Mucosa of stomach (tissue), 1 donor: ENCODE data around the gene BMF.
"Not testable (repeated sequence)": the region's sequence is repeated elsewhere in the genome, so short reads cannot be mapped to it uniquely, and the experiment has no call there.

ENCODE experiments used
- H3K27me3 ChIP-seq: one replicate; pipeline ENCODE4 v1.7.0; 2013; ENCODE audit warnings: mild to moderate bottlenecking, low read length; ENCODE audit not compliant: control insufficient read depth, insufficient read depth
- H3K36me3 ChIP-seq: one replicate; pipeline ENCODE4 v1.7.0; 2013; ENCODE audit warnings: low read length; ENCODE audit not compliant: control insufficient read depth, insufficient read depth
- H3K4me1 ChIP-seq: one replicate; pipeline ENCODE4 v1.7.0; 2013; ENCODE audit warnings: mild to moderate bottlenecking, low read length; ENCODE audit not compliant: control insufficient read depth, insufficient read depth
- H3K4me3 ChIP-seq: one replicate; pipeline ENCODE4 v1.7.0; 2013; ENCODE audit warnings: low read length
- H3K9ac ChIP-seq: one replicate; pipeline ENCODE4 v1.7.0; 2013; ENCODE audit warnings: mild to moderate bottlenecking, low read length, moderate library complexity
- H3K9me3 ChIP-seq: one replicate; pipeline ENCODE4 v1.7.0; 2013; ENCODE audit warnings: mild to moderate bottlenecking, low read length, moderate library complexity; ENCODE audit not compliant: control insufficient read depth
- donor health status: Pancreatic carcinoma.

The BMF gene, protein sequence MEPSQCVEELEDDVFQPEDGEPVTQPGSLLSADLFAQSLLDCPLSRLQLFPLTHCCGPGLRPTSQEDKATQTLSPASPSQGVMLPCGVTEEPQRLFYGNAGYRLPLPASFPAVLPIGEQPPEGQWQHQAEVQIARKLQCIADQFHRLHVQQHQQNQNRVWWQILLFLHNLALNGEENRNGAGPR

DNA sequence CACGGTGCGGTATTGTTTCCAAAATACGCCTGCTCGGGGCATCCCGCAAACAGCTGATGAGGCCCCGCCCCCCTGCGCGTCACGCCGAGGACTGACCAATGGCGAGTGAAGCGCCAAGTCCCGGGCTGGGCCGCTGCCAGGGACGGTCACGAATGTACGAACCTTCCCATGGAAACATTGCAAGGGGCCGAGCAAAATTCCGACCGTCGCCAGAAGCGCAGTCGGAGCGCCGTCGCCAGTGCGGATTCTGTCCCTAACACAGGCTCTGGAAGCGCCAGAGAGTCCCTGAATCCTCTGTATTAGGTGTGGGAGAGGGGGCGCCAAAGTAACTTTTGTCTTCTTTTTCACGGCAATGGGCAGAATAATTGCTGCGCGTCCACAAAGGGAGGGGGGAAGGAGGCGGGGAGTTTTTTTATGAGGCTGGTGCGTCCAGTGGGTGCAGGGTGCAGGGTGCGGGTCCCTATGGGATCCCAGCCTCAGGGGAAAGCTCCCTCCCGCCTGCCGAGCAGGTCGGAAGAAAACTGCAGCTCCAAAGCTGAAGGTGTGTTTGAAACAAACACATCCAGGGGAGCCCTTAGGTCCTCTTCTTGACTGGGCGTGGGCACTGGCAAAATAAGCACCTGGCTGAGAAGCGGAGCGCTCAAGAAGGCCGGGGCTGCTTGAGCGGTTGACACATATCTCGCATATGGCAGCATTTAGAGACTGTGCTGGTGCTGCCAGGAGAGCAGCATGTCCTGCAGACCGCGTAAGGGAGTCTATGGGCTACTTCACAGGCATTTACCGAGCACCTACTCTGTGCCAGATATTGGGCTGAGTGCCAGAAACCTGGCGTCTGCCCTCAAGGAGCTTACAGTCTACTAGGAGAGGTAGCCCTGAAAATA is at the start of gene BMF:
TSS of gene BMF (minus strand) at position 25 of the 881 bp plus-strand sequence. CDS start 2,793 bp downstream, outside the sequence.
- Histone ChIP-seq H3K9me3 (no peaks in the 10 kb centered on the region), H3K4me1 (peaks cover 46% of the 10 kb centered on the region), H3K4me3 (peak within 1 kb of the TSS; percentile 40), H3K36me3 (peaks cover 4% of the 10 kb centered on the region), H3K9ac (peak within 1 kb of the TSS; percentile 73), H3K27me3 (peaks cover 5% of the 10 kb centered on the region)

DNA sequence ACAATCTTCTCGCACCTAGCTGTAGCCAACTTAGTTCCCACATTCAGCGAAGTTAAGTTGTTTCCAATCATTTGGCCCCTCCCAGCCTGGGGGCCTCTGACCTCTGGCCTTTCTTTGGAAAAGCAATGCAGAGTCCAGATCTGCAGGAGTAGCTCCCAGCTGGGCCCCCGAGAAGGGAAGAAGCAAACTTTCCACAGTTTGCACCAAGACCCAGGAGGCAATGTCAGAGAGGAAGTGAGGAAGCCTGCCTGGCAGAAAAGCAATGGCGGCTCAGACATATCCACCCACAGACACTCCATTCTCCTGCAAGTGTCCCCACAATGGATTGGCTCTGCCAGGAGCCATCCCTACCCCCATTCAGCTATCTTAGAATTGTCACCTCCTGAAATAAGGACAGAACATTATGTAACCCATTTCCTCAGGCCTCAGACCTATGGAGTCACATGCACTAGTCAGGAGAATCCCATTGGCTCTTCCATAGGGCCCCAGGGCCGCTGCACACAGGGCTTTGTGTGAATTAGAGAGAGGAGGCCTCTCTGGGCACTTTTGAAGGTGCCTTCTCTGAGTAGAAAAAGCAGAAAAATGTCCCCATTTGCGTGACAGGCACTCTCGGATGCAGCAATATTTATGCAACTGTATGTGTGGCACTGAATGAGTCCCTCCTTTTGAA is 49.2 kb upstream of the BMF start:
- H3K9me3 ChIP-seq = no peaks in the 10 kb centered on the region
- H3K27me3 ChIP-seq = no peaks in the 10 kb centered on the region
- no peak overlapping the region for H3K4me3 ChIP-seq
- H3K9ac ChIP-seq = no peak overlapping the region
- H3K36me3 ChIP-seq = no peaks in the 10 kb centered on the region
- peaks cover 22% of the 10 kb centered on the region for H3K4me1 ChIP-seq

DNA sequence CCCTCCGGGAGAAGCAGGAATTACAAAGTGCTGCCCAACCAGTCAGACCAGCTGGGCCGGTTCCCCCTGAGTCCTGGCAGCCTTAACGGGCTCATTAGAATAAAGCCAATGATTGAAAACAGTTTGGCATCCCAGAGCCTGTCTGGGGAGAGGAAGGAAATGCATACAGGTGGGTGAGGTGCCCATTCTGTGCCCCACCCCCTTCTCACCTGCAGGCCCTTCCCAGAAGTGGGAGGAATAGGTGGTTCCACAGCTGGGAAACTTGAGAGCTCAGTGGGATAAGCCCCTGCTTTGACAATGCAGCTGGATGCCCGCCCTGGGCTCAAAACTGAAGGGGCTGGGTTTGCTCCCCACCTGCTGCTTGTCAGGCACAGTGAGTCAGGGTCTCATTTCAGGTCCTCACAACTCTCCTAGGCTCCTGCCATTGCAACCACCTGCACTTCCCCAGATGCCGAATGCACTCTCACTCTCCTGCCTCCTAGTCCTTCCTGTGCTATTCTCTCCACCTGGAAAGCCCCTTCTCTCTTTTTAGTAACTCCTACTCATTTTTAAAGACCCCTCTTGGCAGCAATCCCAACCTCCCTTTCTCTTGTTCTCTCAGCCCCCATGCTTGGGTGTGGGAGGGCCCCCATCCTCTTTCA is 46.7 kb upstream of the BMF start:
- H3K9ac ChIP-seq = no peak overlapping the region
- peaks cover 16% of the 10 kb centered on the region for H3K4me1 ChIP-seq

DNA sequence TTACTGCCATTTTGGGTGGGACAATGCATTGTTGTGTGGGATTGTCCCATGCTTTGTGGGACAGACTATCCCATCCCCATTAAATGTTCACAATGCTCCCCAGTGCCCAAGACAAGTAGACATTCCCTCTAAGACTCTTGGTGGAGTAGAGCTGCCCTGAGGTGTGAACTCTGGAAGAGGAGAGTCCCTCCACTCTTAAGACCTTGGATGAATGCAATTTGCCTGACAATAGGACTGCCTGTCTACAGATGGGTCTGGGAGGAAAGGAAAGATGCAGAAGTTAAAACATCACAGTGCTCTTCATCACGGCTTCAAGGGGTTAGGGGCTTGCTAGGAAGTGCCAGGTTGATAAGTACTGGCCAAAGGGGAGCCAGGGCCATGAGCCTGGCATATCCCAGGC is 46.1 kb upstream of the BMF start:
- H3K27me3 ChIP-seq, H3K9me3 ChIP-seq, H3K36me3 ChIP-seq, H3K9ac ChIP-seq, H3K4me3 ChIP-seq: not testable (repeated sequence)
- peaks cover 22% of the 10 kb centered on the region for H3K4me1 ChIP-seq

More for the DNA sequence above, 46.7 kb upstream of the BMF start:
- Histone ChIP-seq H3K9me3 (no peaks in the 10 kb centered on the region), H3K27me3 (no peaks in the 10 kb centered on the region), H3K4me3 (no peak overlapping the region), H3K36me3 (no peaks in the 10 kb centered on the region)

DNA sequence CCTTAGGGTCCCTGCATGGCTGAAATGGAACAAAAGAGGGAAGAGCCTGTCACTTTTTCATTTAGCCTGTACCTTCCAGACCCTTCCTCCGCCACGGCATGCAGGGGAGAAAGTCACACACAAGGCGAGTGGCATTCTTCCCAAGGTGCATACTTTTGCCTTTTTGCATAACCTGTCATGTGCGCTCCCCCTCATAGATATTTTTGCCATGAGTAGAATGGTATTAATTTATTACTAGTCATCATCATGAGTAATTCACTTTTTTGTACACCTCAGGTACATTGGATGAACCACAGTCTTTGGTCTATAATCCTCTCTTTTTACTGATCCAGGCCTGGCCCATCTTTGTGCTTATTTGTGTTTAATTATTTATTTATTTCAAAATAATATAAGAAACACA is 43.3 kb upstream of the BMF start:
- H3K9me3 ChIP-seq = no peaks in the 10 kb centered on the region

DNA sequence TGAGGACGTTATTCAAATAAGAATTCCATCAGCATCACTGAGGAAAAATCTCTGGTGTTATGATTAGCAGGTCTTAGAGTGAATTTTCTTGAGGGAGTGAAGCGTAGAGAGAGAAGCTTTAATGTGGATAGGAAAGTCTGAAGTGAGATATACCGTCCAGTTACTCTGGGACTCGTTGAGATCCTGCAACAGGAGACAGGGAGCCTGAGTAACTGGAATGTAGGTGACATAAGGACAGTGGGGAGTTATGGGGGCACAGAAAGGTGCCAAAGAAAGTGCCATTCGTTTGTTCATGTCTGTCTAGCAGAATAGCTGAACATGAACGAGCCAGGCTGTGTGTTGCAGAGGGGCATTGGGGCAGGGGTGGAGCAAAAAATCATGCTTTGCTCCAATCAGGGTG is 42.8 kb upstream of the BMF start:
- H3K9ac ChIP-seq = no peak overlapping the region
- H3K27me3 ChIP-seq = no peaks in the 10 kb centered on the region
- no peaks in the 10 kb centered on the region for H3K9me3 ChIP-seq
- H3K4me3 ChIP-seq = no peak overlapping the region
- H3K4me1 ChIP-seq = peaks cover 22% of the 10 kb centered on the region
- no peaks in the 10 kb centered on the region for H3K36me3 ChIP-seq

More for the DNA sequence above, 43.3 kb upstream of the BMF start:
- H3K27me3 ChIP-seq = no peaks in the 10 kb centered on the region
- no peak overlapping the region for H3K9ac ChIP-seq
- peaks cover 22% of the 10 kb centered on the region for H3K4me1 ChIP-seq
- H3K36me3 ChIP-seq = no peaks in the 10 kb centered on the region
- no peak overlapping the region for H3K4me3 ChIP-seq

DNA sequence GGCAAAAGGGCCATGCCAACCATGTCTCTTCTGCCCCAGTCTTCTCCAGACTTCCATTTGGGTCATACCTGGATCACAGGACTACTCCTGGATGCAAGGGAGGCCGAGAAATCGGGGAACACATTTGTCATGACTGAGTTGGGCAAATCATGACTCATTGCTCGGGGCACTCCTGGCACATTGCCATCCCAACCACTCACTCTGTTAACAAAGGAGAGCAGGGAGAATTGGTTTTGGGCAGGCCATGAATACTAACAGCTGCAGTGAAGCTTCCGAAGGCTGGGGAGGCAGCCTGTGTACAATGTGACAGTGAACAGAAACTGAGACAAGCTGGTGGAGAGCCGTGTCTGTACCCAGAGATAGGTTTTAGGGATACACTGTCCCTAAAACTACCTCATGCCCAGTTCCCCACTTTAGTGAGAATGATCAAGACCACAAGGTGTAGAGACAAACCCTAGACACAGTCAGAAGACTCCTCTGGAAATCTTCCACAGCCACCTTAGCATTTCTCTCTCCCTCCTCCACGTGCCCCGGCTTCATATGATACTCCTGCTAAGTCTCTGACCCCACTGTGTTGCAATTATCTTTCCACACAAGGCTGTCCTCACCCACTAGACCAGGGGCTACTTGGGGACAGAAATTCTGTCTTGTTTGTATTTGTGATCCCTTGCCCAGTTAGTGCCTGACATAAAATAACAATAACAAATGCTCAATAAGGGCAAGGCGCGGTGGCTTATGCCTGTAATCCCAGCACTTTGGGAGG is 41.7 kb upstream of the BMF start:
- H3K27me3 ChIP-seq = no peaks in the 10 kb centered on the region
- H3K4me1 ChIP-seq = peaks cover 11% of the 10 kb centered on the region

DNA sequence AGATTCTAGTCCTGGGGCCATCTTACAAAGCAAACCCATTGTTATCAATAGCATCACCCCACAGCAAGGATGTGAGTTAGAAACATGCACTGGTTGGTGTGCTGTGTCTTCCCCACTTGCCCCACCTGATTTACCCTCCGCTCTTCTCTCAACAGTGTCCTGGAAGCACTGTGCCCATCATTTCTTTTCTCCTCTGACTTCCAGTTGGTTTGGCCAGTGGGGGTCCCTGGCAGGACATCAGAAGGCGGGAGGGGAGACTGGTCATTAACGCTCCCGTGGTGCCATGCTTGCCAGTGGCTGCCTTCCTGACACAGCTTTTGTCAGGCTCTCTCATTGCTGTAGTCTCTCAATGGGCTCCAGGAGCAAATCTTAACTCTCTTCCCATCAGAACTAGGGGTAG is 40.7 kb upstream of the BMF start:
- no peaks in the 10 kb centered on the region for H3K27me3 ChIP-seq

More for the DNA sequence above, 41.7 kb upstream of the BMF start:
- Histone ChIP-seq H3K36me3 (no peaks in the 10 kb centered on the region), H3K9ac (peak overlapping the region; percentile 4), H3K4me3 (no peak overlapping the region), H3K9me3 (no peaks in the 10 kb centered on the region)

DNA sequence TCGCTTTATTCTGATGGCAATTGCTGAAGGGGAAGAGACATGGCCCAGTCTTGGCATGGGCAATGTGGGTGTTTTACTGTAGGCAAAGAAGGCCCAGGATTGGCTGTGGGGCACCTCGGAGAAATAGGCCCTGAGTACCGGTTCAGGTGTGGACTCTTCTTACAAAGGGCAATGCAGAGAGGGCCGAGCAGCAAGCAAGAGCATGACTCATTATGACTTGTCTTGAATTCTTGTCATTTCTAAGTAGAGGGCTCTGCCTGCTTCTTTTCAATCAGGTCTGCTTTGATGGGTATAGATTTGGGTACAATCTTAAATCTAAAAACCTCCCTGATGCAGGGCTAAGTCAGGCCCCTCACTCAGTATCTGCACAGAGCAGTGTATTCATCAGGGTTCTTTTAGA is 37.4 kb upstream of the BMF start:
- Histone ChIP-seq H3K4me3 (no peak overlapping the region), H3K9me3 (no peaks in the 10 kb centered on the region), H3K4me1 (peaks cover 9% of the 10 kb centered on the region), H3K27me3 (no peaks in the 10 kb centered on the region), H3K9ac (no peak overlapping the region), H3K36me3 (no peaks in the 10 kb centered on the region)

More for the DNA sequence above, 40.7 kb upstream of the BMF start:
- Histone ChIP-seq H3K4me3 (no peak overlapping the region), H3K36me3 (no peaks in the 10 kb centered on the region), H3K9me3 (no peaks in the 10 kb centered on the region), H3K4me1 (peaks cover 9% of the 10 kb centered on the region), H3K9ac (no peak overlapping the region)

DNA sequence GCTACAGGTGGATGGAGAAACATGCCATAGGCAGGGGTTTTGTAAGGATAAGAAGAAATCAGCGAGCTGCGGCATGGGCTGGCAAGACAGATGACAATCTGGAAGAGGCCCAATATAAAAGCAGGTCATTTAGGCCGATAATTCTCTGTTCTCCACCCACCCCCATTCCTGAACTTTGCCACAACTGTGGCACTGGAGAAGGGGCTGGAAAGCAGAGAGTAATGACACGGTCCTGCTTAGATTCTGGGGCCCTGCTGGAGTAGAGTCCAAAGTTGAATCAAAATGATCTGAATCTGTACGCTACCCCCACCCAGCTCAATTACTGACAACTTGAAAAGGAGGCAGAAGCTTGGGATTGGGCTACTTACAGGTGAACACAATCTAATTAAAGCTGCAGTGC is 33.7 kb upstream of the BMF start:
- no peaks in the 10 kb centered on the region for H3K9me3 ChIP-seq
- H3K27me3 ChIP-seq = no peaks in the 10 kb centered on the region
- H3K36me3 ChIP-seq = no peaks in the 10 kb centered on the region
- no peak overlapping the region for H3K9ac ChIP-seq
- H3K4me3 ChIP-seq = no peak overlapping the region
- no peaks in the 10 kb centered on the region for H3K4me1 ChIP-seq

DNA sequence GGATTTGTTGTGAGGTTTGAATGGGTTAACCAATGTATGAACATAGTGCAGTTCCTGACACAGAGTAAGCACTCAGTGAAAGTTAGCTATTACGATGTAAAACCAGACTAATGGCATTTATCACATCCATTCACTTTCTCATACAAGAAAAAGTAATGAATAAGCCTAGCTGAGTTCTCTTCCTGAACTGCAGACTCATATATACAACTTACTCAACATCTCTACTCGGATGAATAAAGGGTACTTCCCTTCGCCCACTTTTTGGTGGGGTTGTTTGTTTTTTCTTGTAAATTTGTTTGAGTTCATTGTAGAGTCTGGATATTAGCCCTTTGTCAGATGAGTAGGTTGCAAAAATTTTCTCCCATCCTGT is 29.5 kb upstream of the BMF start:
- H3K4me3 ChIP-seq, H3K9me3 ChIP-seq, H3K36me3 ChIP-seq, H3K27me3 ChIP-seq, H3K9ac ChIP-seq, H3K4me1 ChIP-seq: not testable (repeated sequence)
